K562 (cell line): ENCODE measurements around the gene C1QL3.

ENCODE experiments used
- ERF ChIP-seq: fragments of 450-650 bp; formaldehyde crosslinking; IDR thresholded peaks from 2 replicates; pipeline ENCODE4 v1.4.0; 2020; ENCODE audit warnings: mild to moderate bottlenecking, mixed read lengths
- RAD21 ChIP-seq, 2 experiments: fragments of 250-450 bp in 1 of 2; fragments of 450-650 bp in 1 of 2; sonication (Bioruptor Pico) in 1 of 2; formaldehyde crosslinking in 1 of 2; IDR thresholded peaks in 1 of 2; conservative IDR thresholded peaks in 1 of 2; 2 replicates each; pipeline versions ENCODE4 v1.4.0 to v1.8.0; 2020 to 2022; ENCODE audit warnings: mild to moderate bottlenecking in 2 of 2, moderate library complexity in 1 of 2
- SMARCE1 ChIP-seq: fragments of 450-650 bp; IDR thresholded peaks from 2 replicates; pipeline ENCODE4 v1.7.1; 2016; ENCODE audit warnings: mild to moderate bottlenecking
- ZC3H4 ChIP-seq: sonication (generic); formaldehyde crosslinking; IDR thresholded peaks from 2 replicates; pipeline ENCODE4 v1.9.0; 2021; ENCODE audit warnings: missing genetic modification reagents, borderline replicate concordance

GRCh38 chr10:16565604-16566003 is 43.9 kb upstream of the C1QL3 start:
- TF ChIP-seq ZC3H4: no peak
- TF ChIP-seq SMARCE1: no peak
- no peak for TF ChIP-seq RAD21 (CRISPR knock-in tag; conservative IDR thresholded peaks at IDR 0.05 in 1 of 2, IDR thresholded peaks at IDR 0.05 in 1 of 2)
- TF ChIP-seq ERF (CRISPR knock-in tag): no peak
